Adipose tissue (tissue), 3 donors: ENCODE measurements around the gene NPAS3. TPM values are rescaled to one million over a fixed set of nuclear protein-coding genes. Genes with fewer than 3 reads are reported as not detected.

Experiments
- H3K27ac ChIP-seq: one replicate; pipeline ENCODE4 v1.5.1; 2013; ENCODE audit warnings: low read depth, low read length
- WGBS, 3 donors: extraction: QIAGEN DNeasy Blood & Tissue Kit; methylation state at CpG; one replicate each; pipeline ENCODE4 v1.1.7; 2013; 5-methylcytosine and 5-hydroxymethylcytosine counted together
- polyA plus RNA-seq, 3 donors: library from polyadenylated mRNA; stranded (reverse); fragments of 200-250 nt; gene quantifications; one replicate each; pipeline ENCODE4 v1.2.3, GENCODE V29; 2013
- donor health status: healthy with polysubstance abuse.
- donor health status: Bipolar disorder and iron deficiency.
- donor health status: healthy.

The NPAS3 gene
- polyA plus RNA-seq, 3 donors: 0.26 to 2.8 (median 0.51) TPM

DNA sequence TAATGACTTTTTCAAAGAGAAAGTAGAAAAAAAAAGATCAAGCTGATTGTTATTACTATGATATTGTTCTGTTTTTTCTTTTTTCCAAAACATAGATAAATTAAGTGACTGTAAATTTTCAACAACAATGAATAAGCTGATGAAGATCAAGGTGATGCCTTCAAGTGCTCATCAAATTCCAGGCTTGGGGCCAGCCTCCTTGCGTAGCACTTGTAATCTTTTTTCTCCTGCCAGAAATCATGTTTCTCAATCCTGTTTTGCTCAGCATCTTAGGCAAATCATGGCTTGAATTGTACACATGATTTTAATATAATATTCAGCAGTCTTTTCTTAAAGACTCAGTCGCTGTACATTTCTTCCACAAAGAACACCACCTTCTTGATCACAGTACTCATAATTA, 333.2 kb downstream of the NPAS3 start:
- WGBS, 3 donors: 76 to 84% (median 77%) methylated on average over 2 of the region's 2 CpGs
- no peak overlapping the region for H3K27ac ChIP-seq

DNA sequence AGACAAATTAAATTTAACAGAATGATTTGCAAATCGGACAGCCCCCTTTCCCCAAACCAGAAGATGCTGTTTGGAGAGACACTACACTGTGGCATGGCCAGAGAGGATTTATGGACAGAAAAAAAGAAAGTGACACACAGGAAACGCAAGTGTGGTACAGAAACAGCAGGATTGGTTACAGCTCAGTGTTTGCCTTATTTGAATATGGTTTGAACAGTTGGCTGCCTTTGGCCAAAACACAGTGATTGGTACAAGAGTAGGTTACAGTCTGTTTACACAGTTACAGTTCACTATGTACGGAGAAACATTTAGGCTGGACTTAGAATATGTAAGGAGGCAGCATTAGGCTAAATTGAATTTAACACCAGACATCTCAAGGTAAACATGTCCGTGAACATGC, 335.3 kb downstream of the NPAS3 start:
- WGBS, 3 donors: 85 to 92% (median 86%) methylated on average over 4 of the region's 4 CpGs
- no peak overlapping the region for H3K27ac ChIP-seq

DNA sequence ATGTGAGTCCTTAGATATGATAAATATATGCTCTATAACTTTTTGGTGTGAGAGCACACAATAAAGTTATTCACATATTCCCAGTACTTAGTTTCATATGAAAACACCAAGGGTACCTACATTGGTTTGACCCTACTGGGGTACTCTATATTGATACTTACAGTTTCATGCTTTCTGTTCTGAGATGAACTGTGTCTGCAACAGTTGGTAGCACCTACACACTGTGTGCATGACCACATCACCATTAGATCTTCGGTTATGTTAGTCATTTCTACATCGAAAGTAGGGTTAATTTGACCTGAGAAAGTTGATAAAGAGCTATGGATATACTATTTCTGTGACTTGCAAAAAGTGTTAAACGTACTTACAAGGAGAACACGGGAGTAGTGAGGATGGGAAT, 337.2 kb downstream of the NPAS3 start:
- no peak overlapping the region for H3K27ac ChIP-seq

DNA sequence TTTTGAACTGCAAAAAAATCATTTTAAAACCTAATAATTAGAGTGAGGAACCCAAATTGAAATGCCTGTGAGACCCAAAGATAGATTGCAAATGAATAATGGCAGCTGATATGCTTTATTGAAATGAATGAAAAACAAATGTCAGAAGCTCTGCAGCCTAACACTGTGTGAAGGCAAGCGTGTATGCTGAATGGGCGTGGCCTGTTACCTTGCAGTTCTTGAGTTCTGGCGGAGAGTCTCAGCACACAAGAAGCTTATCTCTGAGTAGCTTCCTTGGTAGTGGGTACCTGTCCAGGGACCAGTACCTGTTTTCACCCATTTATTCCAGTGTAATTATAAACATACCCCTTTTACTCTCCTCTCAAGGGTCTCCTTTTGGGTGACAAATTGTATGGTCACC, 341.2 kb downstream of the NPAS3 start:
- WGBS, 3 donors: 87 to 98% (median 88%) methylated on average over 3 of the region's 3 CpGs
- no peak overlapping the region for H3K27ac ChIP-seq

More for the DNA sequence above, 337.2 kb downstream of the NPAS3 start:
- WGBS, 3 donors: 71 to 81% (median 80%) methylated on average over 4 of the region's 4 CpGs

DNA sequence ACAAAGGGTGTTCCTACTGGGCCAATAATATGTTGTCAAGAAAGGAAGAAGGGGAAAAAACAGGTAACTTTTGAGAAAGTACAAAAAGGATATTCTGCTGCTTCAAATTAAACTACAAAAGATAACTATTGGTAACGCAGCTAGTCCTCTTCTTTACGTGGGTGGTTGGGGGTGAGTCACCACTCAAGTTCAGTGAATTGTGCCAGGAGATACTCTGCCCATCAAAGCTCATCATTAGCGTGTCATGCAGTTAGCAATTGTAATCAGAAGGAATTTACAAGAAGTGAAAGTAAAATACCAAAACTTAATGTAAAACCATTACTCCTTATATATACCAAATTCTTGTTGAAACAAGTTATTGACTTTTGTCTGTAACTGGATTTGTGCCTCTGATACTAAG, 342.0 kb downstream of the NPAS3 start:
- WGBS, 3 donors: 71 to 76% (median 74%) methylated on average over 3 of the region's 3 CpGs
- no peak overlapping the region for H3K27ac ChIP-seq

DNA sequence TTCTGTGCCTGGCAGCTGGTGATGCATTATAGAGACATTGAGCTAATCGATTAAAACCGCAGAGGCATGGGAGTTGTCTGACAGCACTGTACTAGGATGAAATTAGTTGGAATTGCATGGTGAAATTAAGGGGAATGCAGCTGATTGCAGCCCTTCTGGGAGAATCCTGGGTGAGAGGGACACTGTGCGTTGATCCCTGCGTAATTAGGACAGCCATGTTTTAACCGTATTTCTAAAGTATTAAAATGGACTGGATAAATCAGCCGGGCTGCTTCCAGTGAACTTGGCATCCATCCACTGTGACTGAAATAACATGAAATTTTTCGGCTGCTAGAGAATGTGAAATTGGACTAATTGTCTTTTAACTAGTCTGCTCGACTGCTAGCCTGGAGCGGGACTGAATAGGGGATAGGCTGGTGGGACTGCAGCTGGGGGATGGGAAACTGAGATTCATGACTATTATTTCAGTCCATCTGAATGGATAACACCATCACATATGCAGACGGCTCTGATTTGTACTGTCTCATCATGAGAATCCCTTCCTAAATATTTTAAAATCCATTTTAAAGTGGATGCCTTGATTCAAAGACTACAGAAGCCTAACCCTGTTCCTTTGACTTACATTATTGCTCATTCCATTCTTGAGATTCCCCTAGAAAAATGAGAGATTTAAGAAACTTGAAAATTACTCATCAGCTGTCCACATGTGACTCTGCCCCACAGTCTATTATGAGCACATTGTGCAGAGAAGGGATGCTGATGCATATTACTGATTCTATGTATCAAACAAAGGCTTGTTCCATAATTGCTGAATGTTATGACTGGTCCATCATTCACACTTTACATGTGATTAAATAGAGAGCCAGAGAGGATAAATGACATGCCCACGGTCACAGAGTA, 343.9 kb downstream of the NPAS3 start:
- WGBS, 3 donors: 73 to 82% (median 74%) methylated on average over 11 of the region's 11 CpGs
- H3K27ac ChIP-seq: no peak overlapping the region

DNA sequence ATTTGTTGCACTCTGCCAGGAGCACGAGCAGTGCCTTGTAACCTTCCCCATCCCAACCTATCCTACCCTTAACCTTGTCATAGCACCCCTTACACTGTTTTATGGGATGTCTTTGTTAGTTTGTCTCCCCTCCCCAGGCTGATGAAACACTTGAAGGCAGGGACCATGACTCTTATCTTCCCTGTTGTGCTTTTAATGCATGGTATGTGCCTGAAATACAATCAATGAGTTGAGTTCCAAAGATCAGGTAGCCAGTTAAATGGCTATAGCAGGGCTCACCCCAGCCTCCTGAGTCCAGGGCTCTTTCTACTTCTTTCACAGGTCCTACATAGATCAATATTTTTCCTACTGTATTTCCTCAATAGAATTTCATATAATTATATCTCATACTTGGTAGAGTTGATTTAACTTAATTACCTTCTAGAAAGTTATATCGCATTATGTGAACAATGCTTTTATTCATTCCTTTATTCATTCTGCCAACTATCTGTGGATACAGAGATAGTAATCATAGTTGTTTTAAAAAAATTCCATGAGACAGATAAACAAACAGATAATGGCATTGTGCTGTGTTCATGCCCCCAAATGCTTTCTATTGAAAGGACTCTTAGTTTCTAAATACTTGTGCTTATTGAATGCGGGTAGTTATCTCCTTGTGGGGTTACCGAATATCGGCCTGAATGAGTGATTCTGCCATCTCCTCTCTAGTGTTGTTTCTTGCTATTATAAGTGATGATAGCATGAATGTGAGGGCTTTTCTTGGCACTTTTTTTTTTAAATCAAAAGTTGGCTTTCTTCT, 347.4 kb downstream of the NPAS3 start:
- H3K27ac ChIP-seq: no peak overlapping the region
- 92 to 95% (median 94%) methylated on average over 5 of the region's 5 CpGs for WGBS, 3 donors

DNA sequence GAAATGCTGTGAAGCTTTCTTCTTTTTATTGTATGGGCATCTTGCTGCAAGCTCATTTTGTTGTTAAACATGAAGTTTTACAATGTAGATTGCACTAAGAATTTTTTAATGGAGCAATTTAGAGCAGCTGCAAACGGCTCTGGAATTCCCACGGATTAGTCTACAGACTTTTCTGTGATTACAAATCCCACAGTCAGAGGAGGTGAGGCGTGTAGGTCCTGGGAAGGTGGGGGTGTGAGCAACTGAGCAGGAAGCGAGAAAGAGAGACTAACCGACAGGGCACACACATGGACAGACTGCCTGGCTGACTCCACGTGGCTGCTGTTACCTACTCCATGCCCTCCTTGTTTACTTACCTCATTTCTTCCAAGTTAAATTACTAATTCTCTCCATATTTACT, 348.5 kb downstream of the NPAS3 start:
- H3K27ac ChIP-seq: no peak overlapping the region
- 17 to 71% (median 60%) methylated on average over 6 of the region's 6 CpGs for WGBS, 3 donors

DNA sequence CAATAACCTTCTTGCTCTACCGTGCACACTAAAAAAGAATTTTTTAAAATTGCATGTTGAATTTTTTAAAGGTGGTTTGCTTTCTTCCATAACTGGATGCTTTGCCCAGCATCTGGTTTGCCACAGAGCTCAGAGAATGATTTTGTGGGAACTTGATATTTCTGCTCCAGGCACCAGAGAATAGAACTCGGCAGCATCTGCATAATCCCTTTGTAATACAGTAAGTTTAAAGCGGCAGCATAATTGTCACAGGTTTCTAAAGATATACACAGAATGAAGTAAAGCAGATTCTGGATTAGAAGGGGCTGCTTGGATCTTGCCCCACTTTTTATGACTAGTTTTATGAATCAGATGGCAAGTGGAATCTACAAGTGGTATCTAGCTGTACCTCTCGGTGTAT, 352.0 kb downstream of the NPAS3 start:
- H3K27ac ChIP-seq: no peak overlapping the region
- WGBS, 3 donors: 64 to 81% (median 73%) methylated on average over 4 of the region's 4 CpGs

DNA sequence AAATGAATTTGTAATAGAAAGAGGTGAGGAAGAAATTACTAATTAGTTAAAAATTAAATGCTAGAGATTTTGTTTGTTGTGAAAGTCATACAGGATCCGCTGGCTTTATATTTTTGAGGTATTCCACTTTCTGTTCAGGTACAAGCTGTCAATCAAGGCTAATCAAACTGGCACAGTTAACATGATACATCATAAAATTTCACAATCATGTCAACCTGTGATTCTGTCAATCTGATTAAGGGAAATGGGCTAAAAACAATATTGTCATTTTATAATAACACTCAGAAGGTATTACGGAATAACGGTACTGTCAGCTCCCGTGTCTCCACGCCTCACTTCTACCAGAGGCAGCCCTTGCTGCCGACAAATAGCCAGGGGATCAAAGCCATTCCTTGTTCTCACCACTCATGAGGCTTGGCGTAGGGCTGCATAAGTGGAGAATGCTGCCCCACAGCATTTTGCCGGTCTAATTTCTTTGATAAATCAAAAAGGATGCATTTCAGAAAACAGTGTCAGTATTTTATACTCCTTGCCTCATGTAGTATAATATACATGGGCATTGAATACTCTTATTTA, 352.9 kb downstream of the NPAS3 start:
- WGBS, 3 donors: 91 to 94% (median 92%) methylated on average over 8 of the region's 8 CpGs
- no peak overlapping the region for H3K27ac ChIP-seq

DNA sequence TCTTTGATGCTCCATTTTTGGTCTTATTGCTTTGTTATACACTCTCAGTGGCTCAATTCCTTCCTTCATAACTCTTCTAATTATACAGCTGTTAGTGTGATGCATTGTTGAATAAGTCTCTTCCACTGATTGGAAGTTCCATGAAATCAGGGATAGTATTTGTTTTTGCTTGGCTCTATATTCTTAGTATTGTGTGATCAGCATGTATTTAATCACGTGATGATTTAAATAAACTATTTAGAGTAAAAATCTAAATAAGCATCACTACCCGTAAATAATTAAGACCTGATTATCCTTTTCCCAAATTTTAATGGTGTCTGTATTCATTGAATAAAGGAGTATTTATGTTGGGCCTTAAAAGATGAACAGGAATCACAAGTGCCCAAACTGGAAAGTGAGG, 355.7 kb downstream of the NPAS3 start:
- WGBS, 3 donors: 93 to 95% (median 94%) methylated on average over 2 of the region's 2 CpGs

DNA sequence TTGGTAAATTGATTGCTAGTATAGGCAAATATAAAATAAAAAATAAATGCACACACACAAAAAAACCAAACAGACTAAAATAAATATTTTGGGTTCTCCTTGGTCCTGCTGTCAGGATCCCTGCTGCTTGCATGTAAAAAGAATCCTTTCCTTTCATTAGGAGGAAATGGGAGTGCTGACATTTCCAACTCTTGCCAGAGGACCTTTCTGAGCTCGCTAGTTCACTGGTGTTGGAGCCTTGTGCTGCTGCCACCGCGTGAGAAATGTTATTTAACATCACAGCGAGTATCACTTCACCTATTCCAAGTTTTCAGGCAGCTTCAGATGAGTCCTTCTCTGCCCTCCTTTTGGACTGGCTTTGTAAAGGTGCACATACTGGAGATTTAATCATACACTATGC, 358.9 kb downstream of the NPAS3 start:
- no peak overlapping the region for H3K27ac ChIP-seq
- WGBS, 3 donors: 50 to 59% (median 58%) methylated on average over 4 of the region's 4 CpGs

More for the DNA sequence above, 355.7 kb downstream of the NPAS3 start:
- no peak overlapping the region for H3K27ac ChIP-seq

DNA sequence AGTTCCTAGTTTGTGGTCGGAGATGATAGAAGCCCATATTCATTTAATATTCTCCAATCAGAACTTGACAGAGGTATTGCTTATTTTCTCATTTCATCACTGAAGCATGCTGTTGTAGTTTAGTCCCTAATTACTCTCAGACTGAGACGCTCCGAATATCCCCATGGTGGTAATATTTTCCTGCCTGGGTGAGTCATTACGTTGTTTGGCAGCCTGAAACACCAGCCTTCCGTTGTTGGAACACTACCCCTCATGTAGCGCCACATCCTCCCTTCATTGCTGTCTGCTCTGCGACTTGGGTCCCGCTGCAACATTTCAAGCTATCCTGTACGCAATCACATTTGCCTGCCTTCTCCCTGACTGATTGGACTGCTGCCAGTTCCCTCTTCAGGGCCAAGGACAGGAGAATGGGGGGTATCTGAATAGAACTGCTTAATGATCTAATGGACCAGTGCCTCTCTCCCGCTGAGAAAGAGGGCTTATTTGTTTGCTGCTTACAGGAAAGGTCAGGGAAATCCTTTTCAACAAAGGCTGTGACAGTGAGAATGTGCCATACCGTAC, 369.1 kb downstream of the NPAS3 start:
- WGBS, 3 donors: 50 to 67% (median 61%) methylated on average over 11 of the region's 11 CpGs
- no peak overlapping the region for H3K27ac ChIP-seq

DNA sequence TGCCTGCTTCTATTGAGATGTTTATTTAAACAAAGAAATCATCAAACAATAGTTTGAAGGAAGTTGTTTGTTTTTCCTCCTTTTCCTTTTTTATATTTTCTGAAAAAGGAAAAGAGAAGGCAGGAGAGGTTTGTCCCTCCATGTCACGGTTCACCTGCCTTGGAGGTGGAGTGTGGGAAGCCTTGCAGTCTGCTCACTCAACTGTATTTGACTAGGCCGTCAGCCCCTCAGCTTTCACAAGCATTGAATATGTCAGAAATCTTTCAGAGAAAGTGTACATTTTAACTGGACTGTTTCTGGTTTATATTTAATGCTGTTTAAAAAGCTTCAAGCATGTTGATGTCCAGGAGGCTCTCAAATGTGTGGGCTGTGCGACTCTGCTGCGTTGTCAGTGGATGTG, 370.4 kb downstream of the NPAS3 start:
- WGBS, 3 donors: 88 to 92% (median 90%) methylated on average over 4 of the region's 4 CpGs
- H3K27ac ChIP-seq: no peak overlapping the region

DNA sequence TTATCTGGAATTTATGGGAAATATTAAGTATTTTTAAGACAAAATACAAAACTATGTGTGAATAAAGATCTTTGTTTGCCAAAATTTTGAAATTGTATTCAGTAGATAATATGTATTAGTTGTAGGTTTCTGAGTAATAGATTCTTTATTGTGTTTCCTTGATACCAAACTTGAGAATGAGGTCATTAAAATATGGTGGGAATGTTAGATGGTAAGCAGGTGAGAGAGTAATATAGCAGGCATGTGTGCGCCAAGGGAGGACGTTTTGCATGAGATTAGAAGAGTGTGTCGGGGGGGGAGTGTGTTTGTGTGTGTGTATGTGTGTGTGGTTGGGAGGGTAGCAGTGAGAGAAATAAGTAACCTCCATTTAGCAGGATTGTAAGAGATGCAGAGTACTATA, 376.5 kb downstream of the NPAS3 start:
- 74 to 89% (median 88%) methylated on average over 3 of the region's 3 CpGs for WGBS, 3 donors
- H3K27ac ChIP-seq: no peak overlapping the region

DNA sequence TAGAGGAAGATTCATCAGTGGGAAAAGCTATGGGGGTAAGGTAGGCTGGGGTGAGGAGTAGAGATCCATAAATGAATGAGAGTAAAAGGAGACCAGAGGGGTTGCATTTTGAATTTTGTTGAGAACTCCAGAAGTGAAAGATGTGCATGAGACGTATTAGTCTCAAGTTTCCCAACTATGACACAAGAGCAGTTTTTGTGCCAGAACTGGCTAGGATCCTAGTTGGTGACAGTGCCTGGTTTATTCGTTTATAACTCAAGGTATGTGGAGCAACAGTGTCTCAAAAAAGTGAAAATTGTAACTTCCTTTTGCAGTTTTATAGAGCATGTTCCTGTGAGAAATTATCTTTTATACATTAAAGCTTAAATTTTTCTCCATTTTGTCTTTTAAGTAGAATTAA, 377.0 kb downstream of the NPAS3 start:
- 63 to 66% (median 65%) methylated on average over 2 of the region's 2 CpGs for WGBS, 3 donors
- no peak overlapping the region for H3K27ac ChIP-seq

DNA sequence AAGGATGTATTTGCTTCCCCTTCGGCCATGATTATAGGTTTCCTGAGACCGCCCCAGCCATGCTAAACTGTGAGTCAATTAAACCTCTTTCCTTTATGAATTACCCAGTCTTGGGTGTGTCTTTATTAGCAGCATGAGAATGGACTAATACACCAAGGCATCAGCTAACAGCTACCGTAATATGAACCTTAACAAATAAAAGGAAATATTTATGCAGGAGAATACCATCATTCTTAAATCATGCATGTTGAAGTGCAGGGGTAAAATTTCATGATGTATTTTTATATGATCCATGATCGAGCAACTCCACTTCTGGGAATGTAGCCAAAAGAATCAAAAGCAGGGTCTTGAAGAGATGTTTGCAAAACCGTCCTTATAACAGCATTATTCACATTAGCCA, 379.0 kb downstream of the NPAS3 start:
- 80 to 92% (median 80%) methylated on average over 5 of the region's 5 CpGs for WGBS, 3 donors
- H3K27ac ChIP-seq: no peak overlapping the region

DNA sequence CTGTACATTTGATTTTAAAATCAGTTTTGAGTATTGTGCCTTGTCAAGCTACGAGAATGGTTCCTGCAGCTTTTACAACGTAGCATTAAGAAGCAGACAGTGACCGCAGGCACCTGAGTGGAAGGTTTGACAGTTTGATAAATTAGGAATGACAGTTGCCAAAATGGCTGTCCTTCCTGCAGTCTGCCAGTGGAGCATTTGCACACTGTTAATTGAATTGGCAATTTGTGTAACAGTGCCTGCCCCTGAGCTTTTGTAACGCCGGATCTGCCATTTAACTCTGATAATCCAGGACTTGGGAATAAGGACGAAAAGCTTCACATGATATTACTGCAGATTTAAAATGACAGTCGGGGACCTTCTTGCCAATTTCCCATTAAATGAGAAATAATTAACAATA, 385.3 kb downstream of the NPAS3 start:
- H3K27ac ChIP-seq: no peak overlapping the region
- 92 to 94% (median 92%) methylated on average over 7 of the region's 7 CpGs for WGBS, 3 donors
